ENCODE results near the gene HFE.

HFE gene

DNA sequence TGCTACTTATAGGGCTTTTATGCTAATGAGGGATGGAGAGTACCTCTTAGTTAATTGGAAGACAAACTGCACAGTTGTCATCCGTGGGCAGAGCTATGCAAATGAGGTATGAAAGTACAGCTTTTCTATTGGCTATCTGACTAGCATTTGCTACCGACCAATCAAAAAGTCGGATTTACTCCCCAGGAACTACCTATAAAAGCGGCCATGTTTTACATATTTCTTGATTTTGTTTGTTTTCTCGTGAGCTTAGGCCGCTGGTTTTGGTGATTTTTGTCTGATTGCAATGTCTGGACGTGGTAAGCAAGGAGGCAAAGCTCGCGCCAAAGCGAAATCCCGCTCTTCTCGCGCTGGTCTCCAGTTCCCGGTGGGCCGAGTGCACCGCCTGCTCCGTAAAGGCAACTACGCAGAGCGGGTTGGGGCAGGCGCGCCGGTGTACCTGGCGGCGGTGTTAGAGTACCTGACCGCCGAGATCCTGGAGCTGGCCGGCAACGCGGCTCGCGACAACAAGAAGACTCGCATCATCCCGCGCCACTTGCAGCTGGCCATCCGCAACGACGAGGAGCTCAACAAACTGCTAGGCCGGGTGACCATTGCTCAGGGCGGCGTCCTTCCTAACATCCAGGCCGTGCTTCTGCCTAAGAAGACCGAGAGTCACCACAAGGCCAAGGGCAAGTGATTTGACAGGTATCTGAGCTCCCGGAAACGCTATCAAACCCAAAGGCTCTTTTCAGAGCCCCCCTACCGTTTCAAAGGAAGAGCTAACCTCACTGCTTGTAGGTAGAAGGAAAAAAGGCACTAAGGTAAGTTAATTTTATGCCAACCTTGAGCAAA, 36.9 kb downstream of the HFE start (continued):
- TF ChIP-seq ZNF138 (tag by site-specific recombination; IDR thresholded peaks at IDR 0.05; ENCODE audit: borderline replicate concordance): no peak
- TF ChIP-seq ZNF548 (tag by site-specific recombination; IDR thresholded peaks at IDR 0.05): no peak
- TF ChIP-seq ZNF777 (tag by site-specific recombination; IDR thresholded peaks at IDR 0.05; ENCODE audit: borderline replicate concordance): no peak
- TF ChIP-seq, protein P1, sequence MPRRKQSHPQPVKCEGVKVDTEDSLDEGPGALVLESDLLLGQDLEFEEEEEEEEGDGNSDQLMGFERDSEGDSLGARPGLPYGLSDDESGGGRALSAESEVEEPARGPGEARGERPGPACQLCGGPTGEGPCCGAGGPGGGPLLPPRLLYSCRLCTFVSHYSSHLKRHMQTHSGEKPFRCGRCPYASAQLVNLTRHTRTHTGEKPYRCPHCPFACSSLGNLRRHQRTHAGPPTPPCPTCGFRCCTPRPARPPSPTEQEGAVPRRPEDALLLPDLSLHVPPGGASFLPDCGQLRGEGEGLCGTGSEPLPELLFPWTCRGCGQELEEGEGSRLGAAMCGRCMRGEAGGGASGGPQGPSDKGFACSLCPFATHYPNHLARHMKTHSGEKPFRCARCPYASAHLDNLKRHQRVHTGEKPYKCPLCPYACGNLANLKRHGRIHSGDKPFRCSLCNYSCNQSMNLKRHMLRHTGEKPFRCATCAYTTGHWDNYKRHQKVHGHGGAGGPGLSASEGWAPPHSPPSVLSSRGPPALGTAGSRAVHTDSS (tag by site-specific recombination; IDR thresholded peaks at IDR 0.05): no peak
- TF ChIP-seq, protein P2, sequence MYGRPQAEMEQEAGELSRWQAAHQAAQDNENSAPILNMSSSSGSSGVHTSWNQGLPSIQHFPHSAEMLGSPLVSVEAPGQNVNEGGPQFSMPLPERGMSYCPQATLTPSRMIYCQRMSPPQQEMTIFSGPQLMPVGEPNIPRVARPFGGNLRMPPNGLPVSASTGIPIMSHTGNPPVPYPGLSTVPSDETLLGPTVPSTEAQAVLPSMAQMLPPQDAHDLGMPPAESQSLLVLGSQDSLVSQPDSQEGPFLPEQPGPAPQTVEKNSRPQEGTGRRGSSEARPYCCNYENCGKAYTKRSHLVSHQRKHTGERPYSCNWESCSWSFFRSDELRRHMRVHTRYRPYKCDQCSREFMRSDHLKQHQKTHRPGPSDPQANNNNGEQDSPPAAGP (tag by site-specific recombination; IDR thresholded peaks at IDR 0.05): no peak
- TF ChIP-seq EGR2 (tag by site-specific recombination; IDR thresholded peaks at IDR 0.05; ENCODE audit: low read depth): no peak
- TF ChIP-seq ZBTB17 (tag by site-specific recombination; IDR thresholded peaks at IDR 0.05): peak; percentile 57
- TF ChIP-seq ZNF391 (tag by site-specific recombination; IDR thresholded peaks at IDR 0.05; ENCODE audit: borderline replicate concordance, low read depth): peak; percentile 22; the same call in 1 of the 2 replicates
- TF ChIP-seq ZFP37 (tag by site-specific recombination; IDR thresholded peaks at IDR 0.05): 0 out of 2 replicates have a peak, but pooled peaks have one; percentile 87
- no peak for TF ChIP-seq ZNF76 (tag by site-specific recombination; IDR thresholded peaks at IDR 0.05; ENCODE audit: borderline replicate concordance, low read depth)
- TF ChIP-seq, protein P3, sequence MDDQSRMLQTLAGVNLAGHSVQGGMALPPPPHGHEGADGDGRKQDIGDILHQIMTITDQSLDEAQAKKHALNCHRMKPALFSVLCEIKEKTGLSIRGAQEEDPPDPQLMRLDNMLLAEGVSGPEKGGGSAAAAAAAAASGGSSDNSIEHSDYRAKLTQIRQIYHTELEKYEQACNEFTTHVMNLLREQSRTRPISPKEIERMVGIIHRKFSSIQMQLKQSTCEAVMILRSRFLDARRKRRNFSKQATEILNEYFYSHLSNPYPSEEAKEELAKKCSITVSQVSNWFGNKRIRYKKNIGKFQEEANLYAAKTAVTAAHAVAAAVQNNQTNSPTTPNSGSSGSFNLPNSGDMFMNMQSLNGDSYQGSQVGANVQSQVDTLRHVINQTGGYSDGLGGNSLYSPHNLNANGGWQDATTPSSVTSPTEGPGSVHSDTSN (CRISPR knock-in tag; IDR thresholded peaks at IDR 0.05): no peak
- peak; percentile 42; the same call in 1 of the 2 replicates for TF ChIP-seq ZEB2 (tag by site-specific recombination; IDR thresholded peaks at IDR 0.05)
- no peak for TF ChIP-seq TCF7L2 (IDR thresholded peaks at IDR 0.05; ENCODE audit: borderline replicate concordance, low read depth, low read length)
- TF ChIP-seq YY2 (tag by site-specific recombination; IDR thresholded peaks at IDR 0.05): no peak

DNA sequence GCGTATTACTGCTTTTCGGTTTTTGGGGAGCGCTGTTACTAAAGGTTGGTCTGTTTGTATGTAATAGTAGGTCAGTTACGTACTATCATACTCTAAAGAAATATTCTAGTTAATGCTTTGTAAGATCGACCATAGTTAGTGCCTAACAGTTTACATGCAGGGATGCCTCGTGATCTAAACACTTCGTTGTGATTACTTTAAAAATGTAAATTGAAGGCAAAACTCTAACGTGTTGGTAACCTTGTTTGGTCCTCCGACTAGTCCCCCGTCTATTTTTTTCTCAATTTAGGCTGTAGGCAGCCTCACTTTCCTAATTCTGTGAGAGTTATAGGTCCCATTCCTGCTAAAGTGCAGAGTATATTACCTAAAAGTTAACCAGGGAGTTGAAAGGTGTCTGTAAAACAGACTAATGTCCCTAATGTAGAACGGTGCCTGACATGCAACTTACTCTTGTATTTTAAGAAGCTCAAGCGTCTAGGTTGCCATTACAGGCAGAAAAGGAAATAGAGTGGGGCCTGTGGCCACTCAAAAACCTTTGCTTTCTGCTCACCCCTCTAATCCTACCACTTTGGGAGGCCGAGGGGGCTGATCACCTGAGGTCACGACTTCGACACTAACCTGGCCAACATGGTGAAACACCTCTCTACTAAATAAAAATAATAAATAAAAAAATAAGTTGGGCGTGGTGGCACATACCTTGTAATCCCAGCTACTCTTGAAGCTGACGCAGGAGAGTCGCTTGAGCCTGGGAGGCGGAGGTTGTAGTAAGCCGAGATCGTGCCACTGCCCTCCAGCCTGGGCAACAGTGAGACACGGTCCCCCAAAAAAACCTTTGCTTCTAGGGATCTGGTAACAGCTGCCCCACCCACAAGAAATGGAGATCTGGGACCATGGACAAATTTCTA, 37.8 kb downstream of the HFE start:
- H3K9me3 ChIP-seq (ENCODE audit: control insufficient read depth, insufficient read depth, low read depth, low read length): no peaks in the 10 kb centered on the region
- TF ChIP-seq ZNF274 (IDR thresholded peaks at IDR 0.05; ENCODE audit: low read length) (no peak), ZNF274 (tag by site-specific recombination; IDR thresholded peaks at IDR 0.05; ENCODE audit: borderline replicate concordance) (no peak), ZNF394 (tag by site-specific recombination; IDR thresholded peaks at IDR 0.05; ENCODE audit: borderline replicate concordance) (peak; percentile 63; the same call in 1 of the 2 replicates), KLF9 (tag by site-specific recombination; IDR thresholded peaks at IDR 0.05; ENCODE audit: low read depth) (peak; percentile 52), ZNF660 (tag by site-specific recombination; IDR thresholded peaks at IDR 0.05) (0 out of 2 replicates have a peak, but pooled peaks have one; percentile 11), ZBTB20 (tag by site-specific recombination; IDR thresholded peaks at IDR 0.05) (no peak)
- TF ChIP-seq, protein P4, sequence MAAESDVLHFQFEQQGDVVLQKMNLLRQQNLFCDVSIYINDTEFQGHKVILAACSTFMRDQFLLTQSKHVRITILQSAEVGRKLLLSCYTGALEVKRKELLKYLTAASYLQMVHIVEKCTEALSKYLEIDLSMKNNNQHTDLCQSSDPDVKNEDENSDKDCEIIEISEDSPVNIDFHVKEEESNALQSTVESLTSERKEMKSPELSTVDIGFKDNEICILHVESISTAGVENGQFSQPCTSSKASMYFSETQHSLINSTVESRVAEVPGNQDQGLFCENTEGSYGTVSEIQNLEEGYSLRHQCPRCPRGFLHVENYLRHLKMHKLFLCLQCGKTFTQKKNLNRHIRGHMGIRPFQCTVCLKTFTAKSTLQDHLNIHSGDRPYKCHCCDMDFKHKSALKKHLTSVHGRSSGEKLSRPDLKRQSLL (tag by site-specific recombination; IDR thresholded peaks at IDR 0.05): peak; percentile 11; the same call in 1 of the 2 replicates
- CTCF ChIA-PET: interaction anchor here (0.7 to 1.6 kb wide), 4 partner anchors 19 to 101 kb away, joined by 3 to 10 read pairs (median 3); no protein-coding TSS in a partner anchor
- H3K27ac ChIP-seq (ENCODE audit: extremely low read depth, low read depth, low read length): peak overlapping the region; percentile 58
- POLR2A ChIA-PET: interaction anchor here (0.7 to 6.2 kb wide), 36 partner anchors 11 to 1713 kb away, joined by 3 to 439 read pairs (median 12); a partner anchor contains a TSS
- H3K36me3 ChIP-seq (ENCODE audit: control insufficient read depth in 2 of 2, insufficient read depth in 1 of 2, low read length in 2 of 2): no peaks in the 10 kb centered on the region
- H3K4me3 ChIP-seq (ENCODE audit: low read depth, low read length): peak overlapping the region; percentile 90
- no peaks in the 10 kb centered on the region for H3K4me1 ChIP-seq (ENCODE audit: control insufficient read depth, insufficient read depth, low read length)
